ENCODE results near the gene CCNI.
"Not testable (repeated sequence)": the region's sequence is repeated elsewhere in the genome, so short reads cannot be mapped to it uniquely, and the experiment has no call there.

The CCNI gene

GRCh38 chr4:77075869-77076799 lies at the start of gene CCNI:
CCNI (minus strand) TSS chr4:77075989; CDS start chr4:77066362, 9,627 bp downstream.
- DNase-seq (ENCODE audit: low read depth, low spot score), result peak; percentile 87
- peak within 1 kb of the TSS; percentile 95 for H3K27ac ChIP-seq

- no peak overlapping the region for H3K27ac ChIP-seq
- DNase-seq (ENCODE audit: low read depth, low spot score), result no peak
Observed at GRCh38 chr4:77124576-77124975, 48.8 kb upstream of the CCNI start.

GRCh38 chr4:77123411-77123810 lies 47.6 kb upstream of the CCNI start:
- no peak for DNase-seq (ENCODE audit: low read depth, low spot score)

GRCh38 chr4:77122656-77123055 lies 46.9 kb upstream of the CCNI start:
- H3K27ac ChIP-seq, result no peak overlapping the region
- DNase-seq (ENCODE audit: low read depth, low spot score), result no peak

More at GRCh38 chr4:77123411-77123810, 47.6 kb upstream of the CCNI start:
- H3K27ac ChIP-seq, result no peak overlapping the region

- DNase-seq (ENCODE audit: low read depth, low spot score), result no peak
- H3K27ac ChIP-seq, result no peak overlapping the region
Observed at GRCh38 chr4:77121736-77122240, 46.0 kb upstream of the CCNI start.

- no peak for DNase-seq (ENCODE audit: low read depth, low spot score)
- no peak overlapping the region for H3K27ac ChIP-seq
Observed at GRCh38 chr4:77120886-77121508, 45.2 kb upstream of the CCNI start.

GRCh38 chr4:77117721-77118120 lies 41.9 kb upstream of the CCNI start:
- no peak for DNase-seq (ENCODE audit: low read depth, low spot score)
- no peak overlapping the region for H3K27ac ChIP-seq

GRCh38 chr4:77113069-77113468 lies 37.3 kb upstream of the CCNI start:
- no peak for DNase-seq (ENCODE audit: low read depth, low spot score)
- no peak overlapping the region for H3K27ac ChIP-seq

GRCh38 chr4:77110730-77111129 lies 34.9 kb upstream of the CCNI start:
- H3K27ac ChIP-seq, result no peak overlapping the region
- DNase-seq (ENCODE audit: low read depth, low spot score), result no peak

- peak overlapping the region; percentile 12 for H3K27ac ChIP-seq
- DNase-seq (ENCODE audit: low read depth, low spot score), result peak; percentile 31
Observed at GRCh38 chr4:77104791-77105540, 29.2 kb upstream of the CCNI start.

GRCh38 chr4:77104388-77104787 lies 28.6 kb upstream of the CCNI start:
- no peak for DNase-seq (ENCODE audit: low read depth, low spot score)
- H3K27ac ChIP-seq, result peak overlapping the region; percentile 12

- DNase-seq (ENCODE audit: low read depth, low spot score), result no peak
- no peak overlapping the region for H3K27ac ChIP-seq
Observed at GRCh38 chr4:77100234-77100633, 24.4 kb upstream of the CCNI start.

- DNase-seq (ENCODE audit: low read depth, low spot score), result no peak
Observed at GRCh38 chr4:77097611-77098010, 21.8 kb upstream of the CCNI start.

GRCh38 chr4:77095101-77095821 lies 19.5 kb upstream of the CCNI start:
- peak overlapping the region; percentile 7 for H3K27ac ChIP-seq
- no peak for DNase-seq (ENCODE audit: low read depth, low spot score)

More at GRCh38 chr4:77097611-77098010, 21.8 kb upstream of the CCNI start:
- H3K27ac ChIP-seq, result no peak overlapping the region

GRCh38 chr4:77094496-77094895 lies 18.7 kb upstream of the CCNI start:
- peak overlapping the region; percentile 93 for H3K27ac ChIP-seq

GRCh38 chr4:77093401-77093800 lies 17.6 kb upstream of the CCNI start:
- H3K27ac ChIP-seq, result peak overlapping the region; percentile 93
- DNase-seq (ENCODE audit: low read depth, low spot score), result no peak

More at GRCh38 chr4:77094496-77094895, 18.7 kb upstream of the CCNI start:
- DNase-seq (ENCODE audit: low read depth, low spot score), result no peak

GRCh38 chr4:77092975-77093374 lies 17.2 kb upstream of the CCNI start:
- peak overlapping the region; percentile 93 for H3K27ac ChIP-seq
- no peak for DNase-seq (ENCODE audit: low read depth, low spot score)

- DNase-seq (ENCODE audit: low read depth, low spot score), result no peak
- no peak overlapping the region for H3K27ac ChIP-seq
Observed at GRCh38 chr4:77089866-77090265, 14.1 kb upstream of the CCNI start.

GRCh38 chr4:77087027-77087426 lies 11.2 kb upstream of the CCNI start:
- DNase-seq (ENCODE audit: low read depth, low spot score); H3K27ac ChIP-seq: not testable (repeated sequence)

Measured in epithelial cell of prostate (primary cell).